H1 (cell line): ENCODE results near the gene MKKS. TPM values are rescaled to one million over a fixed set of nuclear protein-coding genes. Genes with fewer than 3 reads are reported as not detected.

Experiments used
- CTCF ChIA-PET: fragments of 300-600 bp; sonication (Branson Sonifier 250); formaldehyde crosslinking; loops from one replicate; lab custom pipeline; 2021; ENCODE audit not compliant: partially characterized antibody; lab: Charles Lee
- POLR2A ChIA-PET: fragments of 300-600 bp; sonication (Branson Sonifier 250); formaldehyde crosslinking; loops from one replicate; lab custom pipeline; 2021; ENCODE audit warnings: inconsistent platforms; ENCODE audit not compliant: partially characterized antibody; lab: Charles Lee
- DNase-seq, 2 experiments: peaks; one replicate each; pipeline versions ENCODE4 v3.0.0 to v3.0.0-alpha.2; 2010 to 2022; ENCODE audit warnings: low spot score in 2 of 2, low read depth in 1 of 2, mixed read lengths in 1 of 2
- FAIRE-seq: peaks from 2 replicates; lab custom pipeline; 2011; peaks lifted over from hg19 to GRCh38; lab: Jason Lieb, UNC
- H2AFZ ChIP-seq: 2 replicates; pipeline ENCODE4 v1.8.1; 2012; ENCODE audit warnings: low read length, inconsistent platforms
- H2AK5ac ChIP-seq: 2 replicates; pipeline ENCODE4 v1.6.1; 2013; ENCODE audit warnings: low read depth, low read length
- H2BK120ac ChIP-seq: replicated peaks from 2 replicates; pipeline ENCODE3; 2013; ENCODE audit warnings: low read depth, low read length, inconsistent platforms
- H2BK12ac ChIP-seq: 2 replicates; pipeline ENCODE4 v1.6.1; 2013; ENCODE audit warnings: low read depth, low read length
- H2BK15ac ChIP-seq: 2 replicates; pipeline ENCODE4 v1.6.1; 2013; ENCODE audit warnings: low read length
- H2BK20ac ChIP-seq: 2 replicates; pipeline ENCODE4 v1.6.1; 2013; ENCODE audit warnings: low read length
- H2BK5ac ChIP-seq: 2 replicates; pipeline ENCODE4 v1.6.1; 2013; ENCODE audit warnings: low read depth, low read length
- H3K14ac ChIP-seq: 2 replicates; pipeline ENCODE4 v1.6.1; 2013; ENCODE audit warnings: inconsistent platforms; ENCODE audit not compliant: insufficient read length
- H3K18ac ChIP-seq: 2 replicates; pipeline ENCODE4 v1.6.1; 2013; ENCODE audit warnings: low read length; ENCODE audit errors: extremely low read depth
- H3K23ac ChIP-seq: 2 replicates; pipeline ENCODE4 v1.6.1; 2013; ENCODE audit warnings: inconsistent platforms; ENCODE audit not compliant: insufficient read length
- H3K23me2 ChIP-seq: 2 replicates; pipeline ENCODE4 v1.6.1; 2013; ENCODE audit warnings: low read depth, low read length
- H3K27ac ChIP-seq: 2 replicates; pipeline ENCODE4 v1.6.1; 2011; ENCODE audit warnings: low read depth, low read length, inconsistent platforms
- H3K27me3 ChIP-seq, 4 experiments: replicated peaks in 1 of 4; 1 replicate in 1 of 4; 2 replicates in 3 of 4; pipeline versions ENCODE4 v1.6.1 to v1.8.1; 2011 to 2013; ENCODE audit warnings: low read length in 3 of 4, mild to moderate bottlenecking in 3 of 4, inconsistent platforms in 2 of 4, mixed read lengths in 2 of 4, moderate library complexity in 1 of 4; ENCODE audit not compliant: control insufficient read depth in 3 of 4, insufficient read depth in 3 of 4; ENCODE audit errors: extremely low read depth in 1 of 4
- H3K36me3 ChIP-seq, 4 experiments: 2 replicates each; pipeline versions ENCODE4 v1.6.1 to v1.8.1; 2011 to 2013; ENCODE audit warnings: mild to moderate bottlenecking in 4 of 4, low read length in 3 of 4, moderate library complexity in 2 of 4, control low read depth in 1 of 4, inconsistent platforms in 1 of 4; ENCODE audit not compliant: insufficient read depth in 4 of 4, control insufficient read depth in 2 of 4
- H3K4ac ChIP-seq: replicated peaks from 2 replicates; pipeline ENCODE3; 2013; ENCODE audit warnings: low read length, low read depth, mixed read lengths, inconsistent platforms; ENCODE audit not compliant: insufficient read length
- H3K4me1 ChIP-seq, 4 experiments: replicated peaks in 1 of 4; 1 replicate in 1 of 4; 2 replicates in 3 of 4; pipeline versions ENCODE4 v1.6.1 to v1.8.1; 2011 to 2013; ENCODE audit warnings: low read length in 3 of 4, inconsistent platforms in 2 of 4, mixed read lengths in 1 of 4; ENCODE audit not compliant: insufficient read depth in 4 of 4, control insufficient read depth in 3 of 4
- H3K4me2 ChIP-seq, 2 experiments: 2 replicates each; pipeline versions ENCODE4 v1.6.1 to v1.8.1; 2011 to 2013; ENCODE audit warnings: low read depth in 2 of 2, low read length in 2 of 2, control low read depth in 1 of 2, inconsistent platforms in 1 of 2, mild to moderate bottlenecking in 1 of 2; ENCODE audit not compliant: insufficient read depth in 1 of 2
- H3K4me3 ChIP-seq, 4 experiments: fragments of 200-600, 300-600 bp in 1 of 4; sonication (generic), shearing (Covaris generic), sonication (Bioruptor Twin) in 1 of 4; 2 replicates each; pipeline versions ENCODE4 v1.5.1 to v1.8.1; 2011 to 2016; ENCODE audit warnings: low read length in 4 of 4, low read depth in 3 of 4, control low read depth in 2 of 4, inconsistent platforms in 2 of 4, mild to moderate bottlenecking in 2 of 4, mixed read lengths in 1 of 4, moderate library complexity in 1 of 4; ENCODE audit not compliant: insufficient read depth in 2 of 4; ENCODE audit errors: extremely low read depth in 1 of 4
- H3K56ac ChIP-seq: replicated peaks from 2 replicates; pipeline ENCODE3; 2013; ENCODE audit warnings: low read depth, mild to moderate bottlenecking, mixed read lengths, low read length, inconsistent platforms; ENCODE audit not compliant: insufficient read length
- H3K79me1 ChIP-seq: 2 replicates; pipeline ENCODE4 v1.6.1; 2013; ENCODE audit warnings: low read depth, low read length, control low read depth
- H3K79me2 ChIP-seq, 2 experiments: 2 replicates each; pipeline versions ENCODE4 v1.6.1 to v1.8.1; 2012 to 2013; ENCODE audit warnings: low read length in 2 of 2, mild to moderate bottlenecking in 2 of 2, inconsistent platforms in 1 of 2; ENCODE audit not compliant: insufficient read depth in 2 of 2, control insufficient read depth in 1 of 2
- H3K9ac ChIP-seq, 4 experiments: replicated peaks in 1 of 4; 1 replicate in 1 of 4; 2 replicates in 3 of 4; pipeline versions ENCODE4 v1.6.1 to v1.8.1; 2011 to 2013; ENCODE audit warnings: low read depth in 3 of 4, low read length in 3 of 4, control low read depth in 2 of 4, mild to moderate bottlenecking in 2 of 4, moderate library complexity in 2 of 4, inconsistent platforms in 1 of 4; ENCODE audit errors: extremely low read depth in 1 of 4
- H3K9me3 ChIP-seq, 2 experiments: 2 replicates each; pipeline versions ENCODE4 v1.6.1 to v1.8.1; 2012 to 2013; ENCODE audit warnings: mild to moderate bottlenecking in 2 of 2, moderate library complexity in 2 of 2, control low read depth in 1 of 2, inconsistent platforms in 1 of 2, low read depth in 1 of 2, low read length in 1 of 2, mixed read lengths in 1 of 2; ENCODE audit not compliant: insufficient read depth in 2 of 2
- H4K20me1 ChIP-seq, 2 experiments: replicated peaks in 1 of 2; 2 replicates each; pipeline versions ENCODE3 to v1.8.1; 2011 to 2013; ENCODE audit warnings: inconsistent platforms in 2 of 2, low read length in 2 of 2, mild to moderate bottlenecking in 1 of 2; ENCODE audit not compliant: insufficient read depth in 2 of 2, control insufficient read depth in 1 of 2
- H4K5ac ChIP-seq: 2 replicates; pipeline ENCODE4 v1.6.1; 2013; ENCODE audit warnings: low read length, low read depth, mixed read lengths, inconsistent platforms; ENCODE audit not compliant: insufficient read length
- H4K8ac ChIP-seq: 2 replicates; pipeline ENCODE4 v1.8.0; 2013; ENCODE audit warnings: mild to moderate bottlenecking, moderate library complexity, low read length, inconsistent platforms; ENCODE audit not compliant: insufficient read depth; ENCODE audit errors: extremely low read depth
- H4K91ac ChIP-seq: replicated peaks from 2 replicates; pipeline ENCODE3; 2013; ENCODE audit warnings: low read length, mixed read lengths, inconsistent platforms; ENCODE audit not compliant: insufficient read length
- CREB1 ChIP-seq: IDR thresholded peaks from 2 replicates; pipeline ENCODE4 v1.6.1; 2012; ENCODE audit warnings: inconsistent platforms
- WGBS, 2 experiments: shearing (Covaris generic) in 1 of 2; methylation state at CpG; one replicate each; pipeline versions ENCODE4 v1.1.6 to v1.1.7; 2013 to 2015; ENCODE audit warnings: low lambda C conversion rate in 2 of 2, mixed read lengths in 2 of 2, inconsistent platforms in 1 of 2, low coverage in 1 of 2, missing lambda C conversion rate in 1 of 2; ENCODE audit not compliant: insufficient replicate concordance in 2 of 2, insufficient coverage in 1 of 2, insufficient read length in 1 of 2; ENCODE audit errors: extremely low coverage in 1 of 2, missing lambda C conversion rate in 1 of 2; 5-methylcytosine and 5-hydroxymethylcytosine counted together
- polyA plus RNA-seq, 7 experiments: library from polyadenylated mRNA; depleted of rRNA in 3 of 7; stranded (reverse) in 5 of 7; unstranded in 2 of 7; fragments of >200 nt in 5 of 7; fragments of 200-250 nt in 2 of 7; gene quantifications; 1 replicate in 5 of 7; 2 replicates in 1 of 7; 4 replicates in 1 of 7; pipeline versions ENCODE4 v1.2.1 to v1.2.3, GENCODE V29; 2011 to 2013; ENCODE audit warnings: missing spikeins in 2 of 7, mixed read lengths in 2 of 7
- total RNA-seq: library from RNA; stranded (reverse); fragmentation: NEBNext Ultra II Directional; extraction: Animal tissue kit (Norgen Biotek cat#: 25700); gene quantifications from 2 replicates; pipeline ENCODE4 v1.2.1, GENCODE V29; 2021

Gene MKKS
- total and polyA plus RNA-seq, 2 of the 8 experiments (the other 6 are each of a cell fraction or from before 2014, with no cell fraction given) = 15.9 to 24.8 TPM

- Histone ChIP-seq H2AK5ac (peak overlapping the region; percentile 60; the same call in 1 of the 2 replicates), H2AFZ (no peak overlapping the region), H3K23ac (no peak overlapping the region), H4K5ac (no peak overlapping the region), H2BK20ac (0 out of 2 replicates have a peak overlapping the region, but pooled peaks have one; percentile 3), H4K20me1 (no peaks in the 10 kb centered on the region), H3K79me2 (peaks cover 0 to 22% of the 10 kb centered on the region in 2 experiments; a peak in 3 of 4 replicates), H3K27ac (no peak overlapping the region), H3K4ac (no peak overlapping the region), H4K91ac (no peak overlapping the region), H3K4me3 (no peak overlapping the region), H2BK120ac (no peak overlapping the region), H2BK12ac (no peak overlapping the region), H3K79me1 (no peaks in the 10 kb centered on the region), H3K4me2 (no peak overlapping the region), H4K8ac (no peak overlapping the region), H3K23me2 (no peaks in the 10 kb centered on the region), H3K36me3 (peaks cover 0 to 3% (median under 1%) of the 10 kb centered on the region in 4 experiments; a peak in 2 of 8 replicates), H3K56ac (no peak overlapping the region), H3K4me1 (peaks cover 0 to 17% (median 9%) of the 10 kb centered on the region in 4 experiments; a peak in 4 of 7 replicates), H3K27me3 (no peaks in the 10 kb centered on the region), H3K14ac (no peak overlapping the region), H2BK15ac (no peak overlapping the region; the same call in 1 of the 2 replicates), H3K9me3 (peaks cover 0 to 5% of the 10 kb centered on the region in 2 experiments; a peak in 1 of 4 replicates), H3K9ac (no peak overlapping the region), H3K18ac (no peak overlapping the region), H2BK5ac (no peak overlapping the region)
- TF ChIP-seq CREB1 = no peak
- ChIA-PET CTCF (no interaction called here), POLR2A (no interaction called here)
- no peak for DNase-seq
- 94% methylated on average over 2 of the region's 2 CpGs; no CpG with 5 or more reads in 1 of the 2 experiments for WGBS, 2 experiments
- FAIRE-seq = no peak
These were observed 27.5 kb upstream of the MKKS start for GRCh38 chr20:10461495-10461894.
